Breast epithelium (tissue), 4 donors: ENCODE measurements around the gene MED23. TPM values are rescaled to one million over a fixed set of nuclear protein-coding genes. Genes with fewer than 3 reads are reported as not detected.

Experiments used
- DNase-seq, 2 donors: peaks; one replicate each; pipeline ENCODE4 v3.0.0-alpha.2; 2019; ENCODE audit warnings: low spot score in 2 of 2
- H3K27ac ChIP-seq, 2 donors: fragments of 200-600 bp; sonication (generic) in 1 of 2; one replicate each; pipeline ENCODE4 v1.5.1; 2016 to 2019; ENCODE audit warnings: mild to moderate bottlenecking in 1 of 2
- H3K27me3 ChIP-seq, 2 donors: fragments of 200-600 bp; sonication (generic) in 1 of 2; one replicate each; pipeline versions ENCODE4 v1.5.1 to v1.6.0; 2017 to 2019; ENCODE audit warnings: control low read depth in 1 of 2, mild to moderate bottlenecking in 1 of 2
- H3K36me3 ChIP-seq: fragments of 200-600 bp; one replicate; pipeline ENCODE4 v1.5.1; 2019
- H3K4me1 ChIP-seq, 2 donors: fragments of 200-600 bp; sonication (generic); one replicate each; pipeline ENCODE4 v1.5.1; 2016 to 2019; ENCODE audit warnings: control low read depth in 1 of 2
- H3K4me3 ChIP-seq, 3 donors: fragments of 200-600 bp; sonication (generic); 1 replicate in 2 of 3; 2 replicates in 1 of 3; pipeline ENCODE4 v1.5.1; 2016 to 2019; ENCODE audit warnings: mild to moderate bottlenecking in 3 of 3, moderate library complexity in 2 of 3
- H3K9me3 ChIP-seq, 2 donors: fragments of 200-600 bp; sonication (generic) in 1 of 2; one replicate each; pipeline ENCODE4 v1.5.1; 2016 to 2019; ENCODE audit warnings: control low read depth in 1 of 2
- POLR2A ChIP-seq: fragments of 450-650 bp; IDR thresholded peaks from one replicate; pipeline ENCODE4 v1.6.1; 2016; ENCODE audit warnings: antibody characterized with exemption, mild to moderate bottlenecking, moderate library complexity
- POLR2AphosphoS5 ChIP-seq, 3 donors: sonication (generic); formaldehyde crosslinking; IDR thresholded peaks; one replicate each; pipeline ENCODE4 v1.6.1; 2017; ENCODE audit warnings: antibody characterized with exemption in 3 of 3
- intact Hi-C: fragments of 100-400 bp; cut with DNase I; formaldehyde crosslinking; loops from one replicate; pipeline ENCODE4 v1.15.1; 2023; ENCODE audit warnings: low total_unique reads
- total RNA-seq, 3 donors: library from RNA; depleted of rRNA; stranded (reverse); fragments of >200 nt; gene quantifications; one replicate each; pipeline ENCODE4 v1.1.0, GENCODE V29; 2016
- TF ChIP-seq, protein P1 (sequence below), 3 donors: fragments of 450-650 bp; IDR thresholded peaks; one replicate each; pipeline ENCODE4 v1.5.1; 2016 to 2017; ENCODE audit warnings: antibody characterized with exemption in 3 of 3, mild to moderate bottlenecking in 3 of 3, moderate library complexity in 3 of 3

MED23 gene
- total RNA-seq, 3 donors from 2014 or later: 23.7 to 61.8 (median 47.5) TPM

DNA sequence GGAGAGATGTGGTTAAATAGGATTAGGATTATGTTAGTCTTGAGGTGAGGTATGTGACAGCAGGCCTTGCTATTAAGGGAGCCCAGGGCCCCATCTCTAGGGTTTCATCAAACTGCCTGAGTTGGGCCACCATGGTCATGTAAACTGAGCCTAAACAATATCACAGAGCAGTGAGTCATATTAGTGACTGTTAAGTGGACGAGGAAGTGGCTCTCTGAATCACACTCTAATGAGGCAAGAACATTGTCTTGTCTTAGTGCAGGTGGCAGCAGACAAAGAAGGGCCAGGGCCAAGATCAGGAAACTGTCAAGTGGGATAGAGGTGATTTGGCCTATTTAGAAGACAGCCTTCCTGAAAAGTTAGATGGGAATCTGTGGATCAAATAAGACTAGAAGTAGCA is 32.2 kb upstream of the MED23 start:
- Histone ChIP-seq H3K36me3 (no peaks in the 10 kb centered on the region), H3K4me1 (no peaks in the 10 kb centered on the region), H3K27ac (no peak overlapping the region), H3K27me3 (no peaks in the 10 kb centered on the region), H3K9me3 (no peaks in the 10 kb centered on the region), H3K4me3 (no peak overlapping the region)
- DNase-seq: no peak
- intact Hi-C loops: no loop called here
- TF ChIP-seq, protein P1, sequence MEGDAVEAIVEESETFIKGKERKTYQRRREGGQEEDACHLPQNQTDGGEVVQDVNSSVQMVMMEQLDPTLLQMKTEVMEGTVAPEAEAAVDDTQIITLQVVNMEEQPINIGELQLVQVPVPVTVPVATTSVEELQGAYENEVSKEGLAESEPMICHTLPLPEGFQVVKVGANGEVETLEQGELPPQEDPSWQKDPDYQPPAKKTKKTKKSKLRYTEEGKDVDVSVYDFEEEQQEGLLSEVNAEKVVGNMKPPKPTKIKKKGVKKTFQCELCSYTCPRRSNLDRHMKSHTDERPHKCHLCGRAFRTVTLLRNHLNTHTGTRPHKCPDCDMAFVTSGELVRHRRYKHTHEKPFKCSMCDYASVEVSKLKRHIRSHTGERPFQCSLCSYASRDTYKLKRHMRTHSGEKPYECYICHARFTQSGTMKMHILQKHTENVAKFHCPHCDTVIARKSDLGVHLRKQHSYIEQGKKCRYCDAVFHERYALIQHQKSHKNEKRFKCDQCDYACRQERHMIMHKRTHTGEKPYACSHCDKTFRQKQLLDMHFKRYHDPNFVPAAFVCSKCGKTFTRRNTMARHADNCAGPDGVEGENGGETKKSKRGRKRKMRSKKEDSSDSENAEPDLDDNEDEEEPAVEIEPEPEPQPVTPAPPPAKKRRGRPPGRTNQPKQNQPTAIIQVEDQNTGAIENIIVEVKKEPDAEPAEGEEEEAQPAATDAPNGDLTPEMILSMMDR (IDR thresholded peaks at IDR 0.05): no peak
- TF ChIP-seq POLR2A (no peak), POLR2AphosphoS5 (IDR thresholded peaks at IDR 0.05) (no peak)

DNA sequence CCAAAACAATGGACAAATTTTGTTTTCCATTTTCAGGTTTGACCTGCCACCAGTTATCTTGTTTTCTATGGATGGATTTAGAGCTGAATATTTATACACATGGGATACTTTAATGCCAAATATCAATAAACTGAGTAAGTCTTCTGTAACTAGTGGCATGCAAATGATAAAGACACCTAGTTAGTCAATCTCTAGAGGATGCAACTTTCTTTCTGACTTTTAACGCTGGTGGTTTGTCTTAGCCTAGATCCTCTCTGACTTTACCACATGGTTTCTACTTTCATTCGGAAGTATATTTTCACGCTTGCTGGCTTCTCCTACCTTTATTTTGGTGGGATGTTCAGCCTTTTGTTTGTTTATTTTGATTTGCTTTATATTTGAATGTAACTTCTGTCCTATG is 30.2 kb upstream of the MED23 start:
- no peak overlapping the region for H3K4me3 ChIP-seq
- no peaks in the 10 kb centered on the region for H3K4me1 ChIP-seq
- H3K27ac ChIP-seq: no peak overlapping the region
- H3K36me3 ChIP-seq: no peaks in the 10 kb centered on the region
- intact Hi-C loops: no loop called here
- no peak for DNase-seq
- H3K9me3 ChIP-seq: no peaks in the 10 kb centered on the region
- H3K27me3 ChIP-seq: no peaks in the 10 kb centered on the region
- TF ChIP-seq, protein P1 (IDR thresholded peaks at IDR 0.05): no peak
- TF ChIP-seq POLR2A (no peak), POLR2AphosphoS5 (IDR thresholded peaks at IDR 0.05) (no peak)

DNA sequence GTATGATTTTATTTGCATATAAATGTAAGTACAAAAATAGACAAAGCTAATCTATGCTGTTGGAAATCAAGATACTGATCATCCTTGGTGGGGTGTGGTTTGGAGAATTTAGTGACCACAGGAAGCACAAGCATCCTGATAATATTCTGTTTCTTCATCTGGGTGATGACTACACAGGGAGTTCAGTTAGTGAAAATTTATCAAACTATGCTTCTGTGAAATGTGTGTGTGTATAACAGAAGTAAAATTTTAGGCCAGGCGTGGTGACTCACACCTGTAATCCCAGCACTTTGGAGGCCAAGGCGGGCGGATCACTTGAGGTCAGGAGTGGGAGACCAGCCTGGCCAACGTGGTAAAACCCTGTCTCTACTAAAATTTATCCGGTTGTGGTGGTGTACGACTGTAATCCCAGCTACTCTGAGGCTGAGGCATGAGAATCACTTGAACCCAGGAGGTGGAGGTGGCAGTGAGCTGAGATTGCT is 29.6 kb upstream of the MED23 start:
- DNase-seq: no peak
- intact Hi-C loops: no loop called here
- Histone ChIP-seq H3K9me3 (no peaks in the 10 kb centered on the region), H3K36me3 (no peaks in the 10 kb centered on the region), H3K27me3 (no peaks in the 10 kb centered on the region), H3K27ac (no peak overlapping the region), H3K4me3 (no peak overlapping the region), H3K4me1 (no peaks in the 10 kb centered on the region)
- TF ChIP-seq POLR2A (no peak), POLR2AphosphoS5 (IDR thresholded peaks at IDR 0.05) (no peak)
- TF ChIP-seq, protein P1 (IDR thresholded peaks at IDR 0.05): no peak

DNA sequence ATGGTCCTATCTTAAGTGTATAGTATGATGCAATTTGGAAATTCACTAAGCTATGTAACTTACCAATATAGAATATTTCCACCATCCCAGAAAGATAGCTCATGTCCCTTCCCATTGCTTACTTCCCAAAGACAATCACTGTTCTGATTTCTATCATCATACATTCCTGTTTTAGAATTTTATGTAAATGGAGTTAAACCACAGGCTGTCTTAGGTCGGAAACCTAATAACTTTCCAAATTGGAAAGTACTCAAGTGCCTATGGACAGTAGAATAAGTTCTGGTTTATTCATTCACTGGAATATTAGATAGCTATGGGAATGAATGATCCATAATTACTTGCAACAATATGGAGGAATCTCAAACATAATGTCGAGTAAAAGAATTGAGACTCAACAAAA is 29.2 kb upstream of the MED23 start:
- Histone ChIP-seq H3K27me3 (no peaks in the 10 kb centered on the region), H3K36me3 (no peaks in the 10 kb centered on the region), H3K9me3 (no peaks in the 10 kb centered on the region), H3K4me3 (no peak overlapping the region), H3K4me1 (no peaks in the 10 kb centered on the region), H3K27ac (no peak overlapping the region)
- intact Hi-C loops: no loop called here
- TF ChIP-seq POLR2A (no peak), POLR2AphosphoS5 (IDR thresholded peaks at IDR 0.05) (no peak)
- no peak for DNase-seq

DNA sequence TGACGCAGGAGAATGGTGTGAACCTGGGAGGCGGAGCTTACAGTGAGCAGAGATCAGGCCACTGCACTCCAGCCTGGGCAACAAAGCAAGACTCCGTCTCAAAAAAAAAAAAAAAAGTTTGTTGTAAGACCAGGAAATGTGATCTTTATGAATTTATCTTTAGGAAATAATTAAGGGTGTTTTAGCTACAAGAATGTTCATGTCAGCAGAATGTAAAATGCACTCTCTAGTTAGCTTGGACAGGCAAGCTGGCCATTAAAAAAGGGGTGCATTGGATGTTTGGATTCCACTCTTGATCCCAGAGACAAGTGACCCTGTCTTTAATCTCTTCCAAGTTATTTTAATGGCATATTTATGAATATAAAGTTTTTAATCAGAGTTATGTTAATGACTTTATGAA is 28.6 kb upstream of the MED23 start:
- intact Hi-C loops: no loop called here
- Histone ChIP-seq H3K27me3 (no peaks in the 10 kb centered on the region), H3K4me1 (no peaks in the 10 kb centered on the region), H3K9me3 (no peaks in the 10 kb centered on the region), H3K27ac (no peak overlapping the region), H3K36me3 (no peaks in the 10 kb centered on the region), H3K4me3 (no peak overlapping the region)
- no peak for DNase-seq
- TF ChIP-seq POLR2AphosphoS5 (IDR thresholded peaks at IDR 0.05): no peak
- TF ChIP-seq POLR2A: no peak
- TF ChIP-seq, protein P1 (IDR thresholded peaks at IDR 0.05): no peak

DNA sequence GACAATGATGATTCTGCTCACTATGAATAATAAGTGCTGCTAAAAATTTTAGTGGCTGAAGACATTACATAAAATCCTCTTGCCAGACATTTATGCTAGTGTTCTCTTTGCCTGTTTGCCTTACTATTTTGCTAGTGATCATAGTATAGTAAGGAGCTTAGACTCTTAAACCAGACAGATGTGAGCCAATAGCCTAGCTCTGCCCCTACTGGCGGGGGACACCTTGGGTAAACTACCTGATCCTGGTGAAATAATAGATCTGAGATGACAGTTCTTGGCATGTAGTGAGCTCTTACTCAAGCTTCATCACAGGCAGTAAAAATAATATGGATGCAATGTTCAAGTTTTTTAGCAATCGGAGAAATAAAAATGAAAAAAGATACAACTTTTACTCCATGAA is 27.9 kb upstream of the MED23 start:
- Histone ChIP-seq H3K4me1 (no peaks in the 10 kb centered on the region), H3K36me3 (no peaks in the 10 kb centered on the region)

More for the DNA sequence above, 27.9 kb upstream of the MED23 start:
- Histone ChIP-seq H3K27me3 (no peaks in the 10 kb centered on the region), H3K27ac (no peak overlapping the region), H3K9me3 (no peaks in the 10 kb centered on the region), H3K4me3 (no peak overlapping the region)
- DNase-seq: no peak
- TF ChIP-seq, protein P1 (IDR thresholded peaks at IDR 0.05): no peak
- no peak for TF ChIP-seq POLR2A
- no peak for TF ChIP-seq POLR2AphosphoS5 (IDR thresholded peaks at IDR 0.05)
- intact Hi-C loops: no loop called here
